Rectal smooth muscle tissue (tissue), 1 donor: ENCODE results near the gene SLC25A6.

Experiments
- H3K27ac ChIP-seq: one replicate; pipeline ENCODE4 v1.7.0; 2013; ENCODE audit warnings: low read depth, low read length, inconsistent platforms
- H3K27me3 ChIP-seq: one replicate; pipeline ENCODE4 v1.7.0; 2013; ENCODE audit warnings: low read length; ENCODE audit not compliant: control insufficient read depth, insufficient read depth
- H3K36me3 ChIP-seq: one replicate; pipeline ENCODE4 v1.7.0; 2013; ENCODE audit warnings: low read length; ENCODE audit not compliant: control insufficient read depth, insufficient read depth
- H3K4me1 ChIP-seq: one replicate; pipeline ENCODE4 v1.7.0; 2013; ENCODE audit warnings: low read length; ENCODE audit not compliant: control insufficient read depth, insufficient read depth
- H3K4me3 ChIP-seq: one replicate; pipeline ENCODE4 v1.7.0; 2013; ENCODE audit warnings: low read length
- H3K9ac ChIP-seq: one replicate; pipeline ENCODE4 v1.7.0; 2013; ENCODE audit warnings: low read length

SLC25A6 gene

GRCh38 chrX:1393871-1394615 lies 2.1 kb upstream of the SLC25A6 start:
- Histone ChIP-seq H3K9ac (no peak overlapping the region), H3K36me3 (peaks cover 11% of the 10 kb centered on the region), H3K4me3 (no peak overlapping the region), H3K27ac (no peak overlapping the region), H3K27me3 (no peaks in the 10 kb centered on the region), H3K4me1 (peaks cover 12% of the 10 kb centered on the region)

DNA sequence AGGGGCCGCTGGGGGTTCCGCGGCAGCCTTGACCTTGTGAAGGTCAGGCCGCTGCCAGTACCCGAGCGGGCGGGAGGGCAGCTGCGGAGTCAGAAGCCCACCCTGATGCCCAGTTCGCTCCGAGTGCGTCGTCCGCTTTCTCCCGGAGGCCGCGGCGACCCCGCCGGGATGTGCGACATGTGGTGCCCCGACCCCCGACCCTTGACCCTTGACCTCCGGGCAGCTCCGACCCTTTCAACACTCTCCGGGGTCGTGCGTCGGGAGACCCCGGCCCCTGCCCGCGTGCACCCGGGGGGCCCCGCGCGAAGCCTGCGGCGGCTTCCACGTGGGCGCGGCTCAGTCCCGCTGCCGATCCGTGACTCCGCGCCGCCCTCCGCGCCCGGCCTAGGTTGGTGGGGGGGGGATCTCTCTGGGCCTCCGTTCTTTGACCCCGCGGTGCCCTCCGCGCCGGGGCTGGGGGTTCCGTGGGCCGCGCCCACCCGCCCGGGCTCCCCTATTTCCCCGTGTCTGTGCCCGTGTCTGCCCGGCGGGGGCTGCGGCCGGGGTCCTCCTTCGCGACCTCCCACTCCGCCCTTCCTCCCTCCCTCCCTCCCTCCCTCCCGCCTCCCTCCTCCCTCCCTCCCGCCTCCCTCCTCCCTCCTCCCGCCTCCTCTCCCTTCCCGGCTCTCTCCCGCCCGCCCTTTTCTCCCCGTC lies 609 bp upstream of the SLC25A6 start:
- H3K27ac ChIP-seq = peak overlapping the region; percentile 100
- H3K4me1 ChIP-seq = peaks cover 20% of the 10 kb centered on the region
- peak overlapping the region; percentile 78 for H3K4me3 ChIP-seq
- no peaks in the 10 kb centered on the region for H3K27me3 ChIP-seq
- H3K36me3 ChIP-seq = peaks cover 26% of the 10 kb centered on the region
- H3K9ac ChIP-seq = peak overlapping the region; percentile 52

DNA sequence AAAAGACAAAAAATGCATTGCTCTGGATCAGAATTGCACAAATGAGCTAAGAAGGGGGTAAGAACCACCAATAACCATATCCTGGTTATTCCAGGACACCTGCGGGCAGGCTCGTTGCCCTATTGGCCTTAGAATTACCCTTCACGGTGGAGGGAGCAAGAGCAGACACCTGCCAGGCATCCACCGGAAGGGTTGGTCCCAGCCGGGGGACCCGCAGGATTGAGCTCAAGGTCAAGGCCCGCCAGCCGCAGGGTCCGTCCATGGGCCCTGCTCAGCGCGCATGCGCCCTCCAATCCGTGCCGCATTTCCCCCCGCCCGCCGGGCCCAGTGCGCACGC lies 575 bp downstream of the SLC25A6 start:
- Histone ChIP-seq H3K27me3 (no peaks in the 10 kb centered on the region), H3K4me1 (peaks cover 20% of the 10 kb centered on the region), H3K4me3 (peak overlapping the region; percentile 76), H3K9ac (peak overlapping the region; percentile 19), H3K27ac (peak overlapping the region; percentile 100), H3K36me3 (peaks cover 37% of the 10 kb centered on the region)

- H3K9ac ChIP-seq = peak overlapping the region; percentile 19
- H3K4me1 ChIP-seq = peaks cover 20% of the 10 kb centered on the region
- H3K4me3 ChIP-seq = peak overlapping the region; percentile 76
- peak overlapping the region; percentile 100 for H3K27ac ChIP-seq
- no peaks in the 10 kb centered on the region for H3K27me3 ChIP-seq
- peaks cover 42% of the 10 kb centered on the region for H3K36me3 ChIP-seq
Measured at GRCh38 chrX:1390621-1391369, 1.1 kb downstream of the SLC25A6 start.

GRCh38 chrX:1389993-1390285 lies 2.0 kb downstream of the SLC25A6 start:
- Histone ChIP-seq H3K9ac (no peak overlapping the region), H3K27me3 (no peaks in the 10 kb centered on the region), H3K36me3 (peaks cover 50% of the 10 kb centered on the region), H3K4me1 (peaks cover 20% of the 10 kb centered on the region), H3K27ac (no peak overlapping the region), H3K4me3 (no peak overlapping the region)

GRCh38 chrX:1389181-1389992 lies 2.5 kb downstream of the SLC25A6 start:
- no peak overlapping the region for H3K9ac ChIP-seq
- H3K36me3 ChIP-seq = peaks cover 51% of the 10 kb centered on the region

GRCh38 chrX:1388651-1389050 lies 3.3 kb downstream of the SLC25A6 start:
- no peak overlapping the region for H3K9ac ChIP-seq

More at GRCh38 chrX:1389181-1389992, 2.5 kb downstream of the SLC25A6 start:
- peaks cover 20% of the 10 kb centered on the region for H3K4me1 ChIP-seq
- H3K27me3 ChIP-seq = no peaks in the 10 kb centered on the region
- H3K27ac ChIP-seq = no peak overlapping the region
- no peak overlapping the region for H3K4me3 ChIP-seq

DNA sequence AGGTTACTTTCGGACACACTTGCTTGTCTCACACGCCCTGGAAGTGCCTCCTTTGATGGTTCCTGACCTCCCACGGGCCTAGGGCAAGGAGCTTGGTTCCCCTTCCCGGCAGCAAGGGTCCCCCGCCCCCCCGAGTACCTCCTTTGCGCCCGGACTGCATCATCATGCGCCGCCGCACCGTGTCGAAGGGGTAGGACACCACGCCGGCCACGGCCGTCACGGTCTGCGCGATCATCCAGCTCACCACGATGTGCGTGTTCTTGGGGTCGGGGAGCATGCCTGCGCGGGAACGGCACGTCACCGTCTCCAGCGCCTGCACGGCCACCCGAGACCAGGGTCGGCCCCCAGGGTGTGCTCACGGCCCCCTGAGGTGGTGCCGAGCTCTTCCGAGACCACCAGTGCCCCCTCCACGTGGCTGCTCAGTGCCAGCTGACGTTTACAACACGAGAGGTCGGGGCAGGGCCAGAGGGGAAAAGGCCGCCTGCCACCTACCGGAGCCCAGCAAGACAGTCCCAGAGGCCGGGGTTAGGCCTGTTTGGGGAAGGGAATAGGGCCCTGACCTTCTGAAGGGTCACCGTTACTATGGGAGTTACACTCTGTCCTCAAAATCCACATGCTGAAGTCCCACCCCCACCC lies 4.7 kb downstream of the SLC25A6 start:
- Histone ChIP-seq H3K27me3 (no peaks in the 10 kb centered on the region), H3K4me1 (peaks cover 20% of the 10 kb centered on the region), H3K27ac (no peak overlapping the region), H3K36me3 (peaks cover 55% of the 10 kb centered on the region), H3K4me3 (no peak overlapping the region), H3K9ac (no peak overlapping the region)

More at GRCh38 chrX:1388651-1389050, 3.3 kb downstream of the SLC25A6 start:
- Histone ChIP-seq H3K27me3 (no peaks in the 10 kb centered on the region), H3K27ac (no peak overlapping the region), H3K4me3 (no peak overlapping the region), H3K36me3 (peaks cover 51% of the 10 kb centered on the region), H3K4me1 (peaks cover 20% of the 10 kb centered on the region)

DNA sequence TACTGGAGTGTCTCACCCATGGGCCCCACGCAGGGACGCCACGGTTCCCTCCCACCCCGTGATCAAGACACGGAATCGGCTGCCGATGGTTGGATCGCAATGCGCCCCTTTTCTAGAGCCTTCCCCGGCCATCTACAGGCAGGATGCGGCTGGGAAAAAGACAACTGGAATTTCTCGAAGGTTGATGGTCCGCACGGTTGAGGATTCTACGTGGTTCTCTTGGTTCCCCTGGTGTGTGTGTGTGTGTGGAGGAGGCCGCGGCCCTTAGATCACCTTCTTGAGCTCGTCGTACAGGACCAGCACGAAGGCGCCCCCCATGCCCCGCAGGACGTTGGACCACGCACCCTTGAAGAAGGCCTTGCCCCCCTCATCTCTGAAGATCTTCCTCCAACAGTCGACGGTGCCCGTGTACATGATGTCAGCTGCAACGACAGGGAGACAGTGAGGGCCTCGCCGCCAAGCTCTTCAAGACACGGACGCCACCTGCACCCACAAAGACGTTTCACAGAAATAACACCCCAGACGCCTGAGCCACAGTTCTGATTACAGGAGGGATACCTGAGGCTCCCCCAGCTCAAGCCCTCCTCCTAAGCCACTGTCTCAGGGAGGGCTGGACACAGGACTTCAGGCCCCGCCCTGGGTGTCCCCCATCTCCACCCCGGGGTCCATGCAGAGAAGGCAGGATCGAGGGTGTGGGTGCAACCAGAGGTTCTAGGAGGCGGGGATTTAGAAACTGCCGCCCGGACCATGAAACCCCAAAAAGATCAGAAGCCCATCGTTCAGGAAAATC lies 5.4 kb downstream of the SLC25A6 start:
- no peak overlapping the region for H3K9ac ChIP-seq
- H3K27ac ChIP-seq = no peak overlapping the region
- H3K36me3 ChIP-seq = peaks cover 55% of the 10 kb centered on the region
- no peak overlapping the region for H3K4me3 ChIP-seq
- no peaks in the 10 kb centered on the region for H3K27me3 ChIP-seq
- H3K4me1 ChIP-seq = peaks cover 20% of the 10 kb centered on the region

- no peak overlapping the region for H3K27ac ChIP-seq
- H3K4me3 ChIP-seq = no peak overlapping the region
- no peak overlapping the region for H3K9ac ChIP-seq
Measured at GRCh38 chrX:1385253-1386223, 6.4 kb downstream of the SLC25A6 start.

More at GRCh38 chrX:1385253-1386223, 6.4 kb downstream of the SLC25A6 start:
- Histone ChIP-seq H3K27me3 (no peaks in the 10 kb centered on the region), H3K4me1 (peaks cover 17% of the 10 kb centered on the region), H3K36me3 (peaks cover 55% of the 10 kb centered on the region)
